PC-9 (cell line): ENCODE results near the gene PRAC2.

Experiments
- CTCF ChIP-seq: fragments of 200-600 bp; sonication (generic); conservative IDR thresholded peaks from 2 replicates; pipeline ENCODE4 v1.6.1; 2017; ENCODE audit warnings: mixed run types, antibody characterized with exemption, mild to moderate bottlenecking, moderate library complexity
- EZH2 ChIP-seq: fragments of 200-600 bp; sonication (generic); IDR thresholded peaks from 2 replicates; pipeline ENCODE4 v1.8.0; 2017; ENCODE audit warnings: antibody characterized with exemption, low read depth

GRCh38 chr17:48719642-48720265 is 3.2 kb upstream of the PRAC2 start:
- TF ChIP-seq CTCF (no peak), EZH2 (no peak)
